SH-SY5Y (cell line): Measurements from ENCODE around the gene THRB.

Experiments
- GATA2 ChIP-seq: IDR thresholded peaks from 2 replicates; pipeline ENCODE4 v1.6.1; 2011; ENCODE audit warnings: mild to moderate bottlenecking, low read depth, low read length
- GATA3 ChIP-seq: IDR thresholded peaks from 2 replicates; pipeline ENCODE4 v1.6.1; 2011; ENCODE audit warnings: low read depth, mild to moderate bottlenecking, low read length, moderate library complexity

GRCh38 chr3:24432989-24433388 is 61.7 kb downstream of the THRB start:
- TF ChIP-seq GATA2 (no peak), GATA3 (no peak)
